ENCODE results near the gene GPR153.

Gene GPR153

GRCh38 chr1:6245869-6246496 is 14.9 kb downstream of the GPR153 start:
- Histone ChIP-seq H3K4me1 (ENCODE audit: control insufficient read depth in 1 of 2, insufficient read depth in 2 of 2, low read length in 2 of 2) (peaks cover 0 to 47% of the 10 kb centered on the region in 2 donors), H3K27me3 (ENCODE audit: low read depth, low read length) (peaks cover 46% of the 10 kb centered on the region)

GRCh38 chr1:6245086-6245868 is 15.6 kb downstream of the GPR153 start:
- H3K27me3 ChIP-seq (ENCODE audit: low read depth, low read length), result peaks cover 51% of the 10 kb centered on the region
- H3K4me3 ChIP-seq (ENCODE audit: low read depth in 1 of 2, low read length in 2 of 2), result peak overlapping the region in 1 of 2 donors; percentile 24
- H3K4me1 ChIP-seq (ENCODE audit: control insufficient read depth in 1 of 2, insufficient read depth in 2 of 2, low read length in 2 of 2), result peaks cover 0 to 47% of the 10 kb centered on the region in 2 donors

More at GRCh38 chr1:6245869-6246496, 14.9 kb downstream of the GPR153 start:
- Histone ChIP-seq H3K4me3 (ENCODE audit: low read depth in 1 of 2, low read length in 2 of 2) (no peak overlapping the region), H3K36me3 (ENCODE audit: control insufficient read depth in 1 of 2, insufficient read depth in 2 of 2, low read length in 2 of 2) (no peaks in the 10 kb centered on the region), H3K9me3 (ENCODE audit: control insufficient read depth in 1 of 2, low read length in 2 of 2) (no peaks in the 10 kb centered on the region), H3K27ac (ENCODE audit: low read length) (no peak overlapping the region)

GRCh38 chr1:6244401-6245049 is 16.4 kb downstream of the GPR153 start:
- peaks cover 0 to 41% of the 10 kb centered on the region in 2 donors for H3K4me1 ChIP-seq (ENCODE audit: control insufficient read depth in 1 of 2, insufficient read depth in 2 of 2, low read length in 2 of 2)
- no peak overlapping the region for H3K4me3 ChIP-seq (ENCODE audit: low read depth in 1 of 2, low read length in 2 of 2)
- no peaks in the 10 kb centered on the region for H3K9me3 ChIP-seq (ENCODE audit: control insufficient read depth in 1 of 2, low read length in 2 of 2)
- H3K27ac ChIP-seq (ENCODE audit: low read length), result no peak overlapping the region
- peaks cover 48% of the 10 kb centered on the region for H3K27me3 ChIP-seq (ENCODE audit: low read depth, low read length)
- no peaks in the 10 kb centered on the region for H3K36me3 ChIP-seq (ENCODE audit: control insufficient read depth in 1 of 2, insufficient read depth in 2 of 2, low read length in 2 of 2)

More at GRCh38 chr1:6245086-6245868, 15.6 kb downstream of the GPR153 start:
- Histone ChIP-seq H3K27ac (ENCODE audit: low read length) (no peak overlapping the region), H3K36me3 (ENCODE audit: control insufficient read depth in 1 of 2, insufficient read depth in 2 of 2, low read length in 2 of 2) (no peaks in the 10 kb centered on the region), H3K9me3 (ENCODE audit: control insufficient read depth in 1 of 2, low read length in 2 of 2) (no peaks in the 10 kb centered on the region)

- Histone ChIP-seq H3K27me3 (ENCODE audit: low read depth, low read length) (peaks cover 48% of the 10 kb centered on the region), H3K36me3 (ENCODE audit: control insufficient read depth in 1 of 2, insufficient read depth in 2 of 2, low read length in 2 of 2) (no peaks in the 10 kb centered on the region), H3K27ac (ENCODE audit: low read length) (no peak within 1 kb of the TSS), H3K9me3 (ENCODE audit: control insufficient read depth in 1 of 2, low read length in 2 of 2) (no peaks in the 10 kb centered on the region), H3K4me3 (ENCODE audit: low read depth in 1 of 2, low read length in 2 of 2) (no peak within 1 kb of the TSS), H3K4me1 (ENCODE audit: control insufficient read depth in 1 of 2, insufficient read depth in 2 of 2, low read length in 2 of 2) (peaks cover 0 to 38% of the 10 kb centered on the region in 2 donors)
These were observed 16.9 kb downstream of the GPR153 start, which contains the start of gene HES3 for GRCh38 chr1:6243993-6244392. Gene HES3 (plus strand): TSS chr1:6244179. CDS start chr1:6244366, 187 bp downstream.

GRCh38 chr1:6243053-6243834 is 17.7 kb downstream of the GPR153 start:
- Histone ChIP-seq H3K4me1 (ENCODE audit: control insufficient read depth in 1 of 2, insufficient read depth in 2 of 2, low read length in 2 of 2) (peaks cover 0 to 35% of the 10 kb centered on the region in 2 donors), H3K27me3 (ENCODE audit: low read depth, low read length) (peaks cover 43% of the 10 kb centered on the region)

GRCh38 chr1:6241887-6242740 is 18.8 kb downstream of the GPR153 start:
- no peak overlapping the region for H3K27ac ChIP-seq (ENCODE audit: low read length)
- peak overlapping the region in 1 of 2 donors; percentile 49 for H3K4me3 ChIP-seq (ENCODE audit: low read depth in 1 of 2, low read length in 2 of 2)
- H3K27me3 ChIP-seq (ENCODE audit: low read depth, low read length), result peaks cover 43% of the 10 kb centered on the region
- H3K36me3 ChIP-seq (ENCODE audit: control insufficient read depth in 1 of 2, insufficient read depth in 2 of 2, low read length in 2 of 2), result no peaks in the 10 kb centered on the region
- no peaks in the 10 kb centered on the region for H3K9me3 ChIP-seq (ENCODE audit: control insufficient read depth in 1 of 2, low read length in 2 of 2)
- peaks cover 0 to 35% of the 10 kb centered on the region in 2 donors for H3K4me1 ChIP-seq (ENCODE audit: control insufficient read depth in 1 of 2, insufficient read depth in 2 of 2, low read length in 2 of 2)

More at GRCh38 chr1:6243053-6243834, 17.7 kb downstream of the GPR153 start:
- Histone ChIP-seq H3K4me3 (ENCODE audit: low read depth in 1 of 2, low read length in 2 of 2) (no peak overlapping the region), H3K27ac (ENCODE audit: low read length) (no peak overlapping the region), H3K36me3 (ENCODE audit: control insufficient read depth in 1 of 2, insufficient read depth in 2 of 2, low read length in 2 of 2) (no peaks in the 10 kb centered on the region), H3K9me3 (ENCODE audit: control insufficient read depth in 1 of 2, low read length in 2 of 2) (no peaks in the 10 kb centered on the region)

GRCh38 chr1:6241107-6241886 is 19.6 kb downstream of the GPR153 start:
- Histone ChIP-seq H3K4me1 (ENCODE audit: control insufficient read depth in 1 of 2, insufficient read depth in 2 of 2, low read length in 2 of 2) (peaks cover 0 to 28% of the 10 kb centered on the region in 2 donors), H3K27ac (ENCODE audit: low read length) (no peak overlapping the region), H3K36me3 (ENCODE audit: control insufficient read depth in 1 of 2, insufficient read depth in 2 of 2, low read length in 2 of 2) (no peaks in the 10 kb centered on the region), H3K9me3 (ENCODE audit: control insufficient read depth in 1 of 2, low read length in 2 of 2) (no peaks in the 10 kb centered on the region), H3K4me3 (ENCODE audit: low read depth in 1 of 2, low read length in 2 of 2) (no peak overlapping the region), H3K27me3 (ENCODE audit: low read depth, low read length) (peaks cover 39% of the 10 kb centered on the region)

GRCh38 chr1:6239950-6240768 is 20.7 kb downstream of the GPR153 start:
- peaks cover 35% of the 10 kb centered on the region for H3K27me3 ChIP-seq (ENCODE audit: low read depth, low read length)
- H3K27ac ChIP-seq (ENCODE audit: low read length), result no peak overlapping the region
- no peaks in the 10 kb centered on the region for H3K9me3 ChIP-seq (ENCODE audit: control insufficient read depth in 1 of 2, low read length in 2 of 2)
- H3K4me3 ChIP-seq (ENCODE audit: low read depth in 1 of 2, low read length in 2 of 2), result no peak overlapping the region
- H3K4me1 ChIP-seq (ENCODE audit: control insufficient read depth in 1 of 2, insufficient read depth in 2 of 2, low read length in 2 of 2), result peaks cover 0 to 18% of the 10 kb centered on the region in 2 donors
- no peaks in the 10 kb centered on the region for H3K36me3 ChIP-seq (ENCODE audit: control insufficient read depth in 1 of 2, insufficient read depth in 2 of 2, low read length in 2 of 2)

- no peak overlapping the region for H3K27ac ChIP-seq (ENCODE audit: low read length)
- no peak overlapping the region for H3K4me3 ChIP-seq (ENCODE audit: low read depth in 1 of 2, low read length in 2 of 2)
- no peaks in the 10 kb centered on the region for H3K36me3 ChIP-seq (ENCODE audit: control insufficient read depth in 1 of 2, insufficient read depth in 2 of 2, low read length in 2 of 2)
- peaks cover 30% of the 10 kb centered on the region for H3K27me3 ChIP-seq (ENCODE audit: low read depth, low read length)
- H3K9me3 ChIP-seq (ENCODE audit: control insufficient read depth in 1 of 2, low read length in 2 of 2), result no peaks in the 10 kb centered on the region
- peaks cover 7 to 25% of the 10 kb centered on the region in 2 donors for H3K4me1 ChIP-seq (ENCODE audit: control insufficient read depth in 1 of 2, insufficient read depth in 2 of 2, low read length in 2 of 2)
These were observed 21.6 kb downstream of the GPR153 start for GRCh38 chr1:6239213-6239752.

Data from muscle layer of duodenum (tissue), 2 donors.